Activated naive CD4-positive, alpha-beta T cell treated with anti-CD3 and anti-CD28 coated beads, Interleukin-2, amount 10 ng/mL, durations not matched to agents 7 days and 5 days (primary cell): Measurements from ENCODE around the gene AGAP1.

Source experiments
- CTCF ChIA-PET: fragments of 350-600 bp; sonication (Branson Sonifier 250); formaldehyde crosslinking; loops from one replicate; lab custom pipeline; 2021; ENCODE audit warnings: antibody characterized with exemption; lab: Charles Lee
- DNase-seq: peaks from one replicate; pipeline ENCODE4 v3.0.0-alpha.2; 2020
- H3K27ac Mint-ChIP-seq: one replicate; pipeline ENCODE4 v1.8.0; 2021; ENCODE audit warnings: mild to moderate bottlenecking, moderate library complexity, mixed read lengths
- H3K27me3 Mint-ChIP-seq: one replicate; pipeline ENCODE4 v1.8.0; 2021; ENCODE audit warnings: mild to moderate bottlenecking, mixed read lengths
- H3K36me3 Mint-ChIP-seq: one replicate; pipeline ENCODE4 v1.8.0; 2021; ENCODE audit warnings: mixed read lengths
- H3K4me1 Mint-ChIP-seq: one replicate; pipeline ENCODE4 v1.8.0; 2021; ENCODE audit warnings: mixed read lengths
- H3K4me3 Mint-ChIP-seq: one replicate; pipeline ENCODE4 v1.8.0; 2021; ENCODE audit warnings: mild to moderate bottlenecking, moderate library complexity, mixed read lengths
- H3K9me3 Mint-ChIP-seq: one replicate; pipeline ENCODE4 v1.8.0; 2021; ENCODE audit warnings: mixed read lengths

Gene AGAP1

GRCh38 chr2:236173036-236173728 is 679.3 kb downstream of the AGAP1 start:
- Mint-ChIP-seq H3K9me3 (no peaks in the 10 kb centered on the region), H3K27ac (no peak overlapping the region), H3K36me3 (peaks cover 8% of the 10 kb centered on the region), H3K4me1 (peaks cover under 1% of the 10 kb centered on the region), H3K4me3 (no peak overlapping the region), H3K27me3 (peaks cover 96% of the 10 kb centered on the region)
- no peak for DNase-seq
- CTCF ChIA-PET = no interaction called here

GRCh38 chr2:236173729-236174607 is 680.1 kb downstream of the AGAP1 start:
- no peak for DNase-seq
- H3K27me3 Mint-ChIP-seq = peaks cover 100% of the 10 kb centered on the region
- H3K9me3 Mint-ChIP-seq = no peaks in the 10 kb centered on the region
- peaks cover 5% of the 10 kb centered on the region for H3K4me1 Mint-ChIP-seq
- H3K36me3 Mint-ChIP-seq = peaks cover 8% of the 10 kb centered on the region
- CTCF ChIA-PET = no interaction called here
- H3K27ac Mint-ChIP-seq = peak overlapping the region; percentile 21
- H3K4me3 Mint-ChIP-seq = no peak overlapping the region

- H3K4me3 Mint-ChIP-seq = no peak overlapping the region
- no peak for DNase-seq
- CTCF ChIA-PET = interaction anchor here (1.5 kb wide), 1 partner anchor 396 kb away, joined by 6 read pairs; no protein-coding TSS in a partner anchor
- H3K27me3 Mint-ChIP-seq = peaks cover 98% of the 10 kb centered on the region
- H3K27ac Mint-ChIP-seq = no peak overlapping the region
- no peaks in the 10 kb centered on the region for H3K36me3 Mint-ChIP-seq
- H3K4me1 Mint-ChIP-seq = peaks cover 7% of the 10 kb centered on the region
- no peaks in the 10 kb centered on the region for H3K9me3 Mint-ChIP-seq
These were observed 681.8 kb downstream of the AGAP1 start for GRCh38 chr2:236175548-236176150.

GRCh38 chr2:236176417-236176816 is 682.6 kb downstream of the AGAP1 start:
- no peak for DNase-seq

GRCh38 chr2:236176951-236177350 is 683.1 kb downstream of the AGAP1 start:
- peaks cover 7% of the 10 kb centered on the region for H3K4me1 Mint-ChIP-seq
- H3K4me3 Mint-ChIP-seq = no peak overlapping the region
- no peaks in the 10 kb centered on the region for H3K36me3 Mint-ChIP-seq
- CTCF ChIA-PET = interaction anchor here (1.7 kb wide), 1 partner anchor 11 kb away, joined by 6 read pairs; no protein-coding TSS in a partner anchor
- H3K9me3 Mint-ChIP-seq = no peaks in the 10 kb centered on the region
- peaks cover 90% of the 10 kb centered on the region for H3K27me3 Mint-ChIP-seq
- no peak overlapping the region for H3K27ac Mint-ChIP-seq
- DNase-seq = no peak

More at GRCh38 chr2:236176417-236176816, 682.6 kb downstream of the AGAP1 start:
- Mint-ChIP-seq H3K36me3 (no peaks in the 10 kb centered on the region), H3K4me3 (no peak overlapping the region), H3K4me1 (peaks cover 7% of the 10 kb centered on the region), H3K27ac (no peak overlapping the region), H3K27me3 (peaks cover 94% of the 10 kb centered on the region), H3K9me3 (no peaks in the 10 kb centered on the region)
- CTCF ChIA-PET = interaction anchor here (1.5 kb wide), 1 partner anchor 397 kb away, joined by 6 read pairs; no protein-coding TSS in a partner anchor

- Mint-ChIP-seq H3K27me3 (peaks cover 90% of the 10 kb centered on the region), H3K9me3 (no peaks in the 10 kb centered on the region), H3K27ac (no peak overlapping the region), H3K4me3 (no peak overlapping the region), H3K36me3 (no peaks in the 10 kb centered on the region), H3K4me1 (peaks cover 7% of the 10 kb centered on the region)
- CTCF ChIA-PET = interaction anchor here (1.4 to 1.7 kb wide), 3 partner anchors 8 to 398 kb away, joined by 4 to 6 read pairs (median 5); no protein-coding TSS in a partner anchor
- DNase-seq = peak; percentile 33
These were observed 683.7 kb downstream of the AGAP1 start for GRCh38 chr2:236177604-236177966.

- peak overlapping the region; percentile 35 for H3K4me3 Mint-ChIP-seq
- H3K36me3 Mint-ChIP-seq = no peaks in the 10 kb centered on the region
- peaks cover 7% of the 10 kb centered on the region for H3K4me1 Mint-ChIP-seq
- H3K27me3 Mint-ChIP-seq = peaks cover 88% of the 10 kb centered on the region
- DNase-seq = peak; percentile 34
- peak overlapping the region; percentile 60 for H3K27ac Mint-ChIP-seq
- H3K9me3 Mint-ChIP-seq = no peaks in the 10 kb centered on the region
- CTCF ChIA-PET = interaction anchor here (0.9 to 1.7 kb wide), 4 partner anchors 9 to 399 kb away, joined by 3 to 6 read pairs (median 4); no protein-coding TSS in a partner anchor
These were observed 684.4 kb downstream of the AGAP1 start for GRCh38 chr2:236177967-236178889.

- CTCF ChIA-PET = interaction anchor here (0.9 to 1.6 kb wide), 2 partner anchors 10 to 379 kb away, joined by 3 to 4 read pairs; no protein-coding TSS in a partner anchor
These were observed 685.0 kb downstream of the AGAP1 start for GRCh38 chr2:236178890-236179235.

GRCh38 chr2:236179236-236180075 is 685.6 kb downstream of the AGAP1 start:
- peaks cover 7% of the 10 kb centered on the region for H3K4me1 Mint-ChIP-seq
- no peak overlapping the region for H3K27ac Mint-ChIP-seq
- H3K27me3 Mint-ChIP-seq = peaks cover 76% of the 10 kb centered on the region
- no peak for DNase-seq
- CTCF ChIA-PET = interaction anchor here (1.6 to 3.2 kb wide), 3 partner anchors 10 to 413 kb away, joined by 4 to 16 read pairs (median 10); no protein-coding TSS in a partner anchor
- no peaks in the 10 kb centered on the region for H3K36me3 Mint-ChIP-seq
- H3K4me3 Mint-ChIP-seq = no peak overlapping the region
- H3K9me3 Mint-ChIP-seq = no peaks in the 10 kb centered on the region

More at GRCh38 chr2:236178890-236179235, 685.0 kb downstream of the AGAP1 start:
- no peaks in the 10 kb centered on the region for H3K36me3 Mint-ChIP-seq
- peak overlapping the region; percentile 14 for H3K27ac Mint-ChIP-seq
- peaks cover 7% of the 10 kb centered on the region for H3K4me1 Mint-ChIP-seq
- peaks cover 81% of the 10 kb centered on the region for H3K27me3 Mint-ChIP-seq
- DNase-seq = no peak
- H3K9me3 Mint-ChIP-seq = no peaks in the 10 kb centered on the region
- H3K4me3 Mint-ChIP-seq = no peak overlapping the region

- no peak for DNase-seq
- peaks cover 72% of the 10 kb centered on the region for H3K27me3 Mint-ChIP-seq
- CTCF ChIA-PET = interaction anchor here (2.1 to 3.2 kb wide), 2 partner anchors 400 to 414 kb away, joined by 10 to 16 read pairs; no protein-coding TSS in a partner anchor
- H3K27ac Mint-ChIP-seq = no peak overlapping the region
- no peak overlapping the region for H3K4me3 Mint-ChIP-seq
- H3K4me1 Mint-ChIP-seq = peaks cover 7% of the 10 kb centered on the region
- no peaks in the 10 kb centered on the region for H3K36me3 Mint-ChIP-seq
- no peaks in the 10 kb centered on the region for H3K9me3 Mint-ChIP-seq
These were observed 686.4 kb downstream of the AGAP1 start for GRCh38 chr2:236180076-236180816.

GRCh38 chr2:236180831-236181453 is 687.1 kb downstream of the AGAP1 start:
- CTCF ChIA-PET = interaction anchor here (0.6 to 3.2 kb wide), 4 partner anchors 235 to 415 kb away, joined by 3 to 16 read pairs (median 6); no protein-coding TSS in a partner anchor
- Mint-ChIP-seq H3K27ac (no peak overlapping the region), H3K9me3 (no peaks in the 10 kb centered on the region), H3K4me1 (peaks cover 7% of the 10 kb centered on the region), H3K27me3 (peaks cover 67% of the 10 kb centered on the region), H3K36me3 (no peaks in the 10 kb centered on the region), H3K4me3 (no peak overlapping the region)
- DNase-seq = peak; percentile 55
